HL-60/S4 (cell line): ENCODE data around the gene SPOCK3.

Experiments used
- in situ Hi-C: fragments of 300-500 bp; cut with MboI; formaldehyde crosslinking; loops from 2 replicates; pipeline ENCODE4 v1.14.3; 2022; ENCODE audit warnings: low sequenced_read_pairs

SPOCK3 gene

GRCh38 chr4:167049257-167049656 lies 185.0 kb downstream of the SPOCK3 start:
- in situ Hi-C loops = no loop called here

GRCh38 chr4:167041524-167041923 lies 192.8 kb downstream of the SPOCK3 start:
- in situ Hi-C loops = no loop called here

- in situ Hi-C loops = no loop called here
Measured at GRCh38 chr4:167035390-167035789, 198.9 kb downstream of the SPOCK3 start.

DNA sequence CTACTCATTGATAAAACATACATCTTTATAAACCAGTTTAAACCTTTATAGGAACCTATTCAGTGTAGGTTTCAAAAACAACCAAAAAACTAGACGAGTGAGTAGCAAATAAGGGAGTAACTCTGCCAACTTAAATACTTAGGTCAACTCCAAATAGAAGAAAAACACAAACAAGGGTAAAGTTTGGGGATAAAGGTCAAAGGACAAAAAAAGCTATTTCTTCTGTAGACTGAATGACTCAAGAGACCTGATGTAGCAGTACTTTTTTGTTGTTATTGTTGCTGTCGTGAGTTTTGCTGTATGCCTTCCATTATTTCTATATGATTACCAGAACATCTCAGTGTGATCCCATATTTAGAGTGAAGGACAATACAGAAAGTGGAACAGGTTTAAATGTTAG lies 199.3 kb downstream of the SPOCK3 start:
- in situ Hi-C loops = no loop called here

DNA sequence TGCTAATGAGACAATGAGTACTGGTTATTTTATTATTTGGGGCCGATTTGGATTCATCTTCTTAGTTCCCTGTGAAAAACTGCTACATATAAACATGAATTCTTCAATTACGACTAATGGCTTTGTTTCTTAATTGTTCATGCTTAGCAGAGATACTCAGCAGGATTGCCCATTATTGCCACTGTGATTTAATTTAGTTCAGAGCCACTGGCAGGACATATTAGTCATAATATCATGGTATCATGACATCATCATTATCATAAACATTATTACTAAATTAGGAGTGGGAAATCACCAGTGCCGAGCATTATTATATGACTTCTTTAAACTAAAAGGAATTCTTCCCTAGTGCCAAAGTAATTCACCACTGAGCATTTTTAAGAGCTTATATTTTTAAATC lies 201.4 kb downstream of the SPOCK3 start:
- in situ Hi-C loops = no loop called here

- in situ Hi-C loops = no loop called here
Measured at GRCh38 chr4:167031534-167032156, 202.6 kb downstream of the SPOCK3 start.

DNA sequence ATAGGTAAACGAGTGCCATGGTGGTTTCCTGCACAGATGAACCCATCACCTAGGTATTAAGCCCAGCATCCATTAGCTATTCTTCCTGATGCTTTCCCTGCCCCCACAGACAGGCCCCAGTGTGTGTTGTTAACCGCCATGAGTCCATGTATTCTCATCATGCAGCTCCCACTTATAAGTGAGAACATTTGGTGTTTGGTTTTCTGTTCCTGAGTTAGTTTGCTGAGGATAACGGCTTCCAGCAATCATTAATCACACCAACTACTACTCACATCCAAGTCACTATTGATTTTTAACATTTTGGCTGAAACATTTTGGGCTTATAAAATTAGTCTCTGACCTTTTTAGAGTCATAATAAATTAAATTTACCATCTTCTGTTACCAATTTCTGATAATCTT lies 205.3 kb downstream of the SPOCK3 start:
- in situ Hi-C loops = no loop called here

DNA sequence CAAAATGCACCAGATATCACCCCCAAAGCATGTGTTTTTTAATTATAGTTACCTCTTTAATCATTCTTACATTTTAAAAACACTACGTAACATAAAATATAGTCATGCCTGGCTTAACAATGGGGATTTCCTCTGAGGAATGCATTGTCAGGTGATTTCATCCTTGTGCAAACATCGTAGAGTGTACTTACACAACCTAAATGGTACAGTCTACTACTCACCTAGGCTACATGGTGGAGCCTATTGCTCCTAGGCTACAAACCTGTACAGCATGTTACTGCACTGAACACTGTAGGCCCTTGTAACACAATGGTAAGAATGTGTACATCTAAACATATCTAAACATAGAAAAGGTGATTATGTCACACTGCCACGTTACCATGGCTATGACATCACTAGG lies 208.6 kb downstream of the SPOCK3 start:
- in situ Hi-C loops = no loop called here

DNA sequence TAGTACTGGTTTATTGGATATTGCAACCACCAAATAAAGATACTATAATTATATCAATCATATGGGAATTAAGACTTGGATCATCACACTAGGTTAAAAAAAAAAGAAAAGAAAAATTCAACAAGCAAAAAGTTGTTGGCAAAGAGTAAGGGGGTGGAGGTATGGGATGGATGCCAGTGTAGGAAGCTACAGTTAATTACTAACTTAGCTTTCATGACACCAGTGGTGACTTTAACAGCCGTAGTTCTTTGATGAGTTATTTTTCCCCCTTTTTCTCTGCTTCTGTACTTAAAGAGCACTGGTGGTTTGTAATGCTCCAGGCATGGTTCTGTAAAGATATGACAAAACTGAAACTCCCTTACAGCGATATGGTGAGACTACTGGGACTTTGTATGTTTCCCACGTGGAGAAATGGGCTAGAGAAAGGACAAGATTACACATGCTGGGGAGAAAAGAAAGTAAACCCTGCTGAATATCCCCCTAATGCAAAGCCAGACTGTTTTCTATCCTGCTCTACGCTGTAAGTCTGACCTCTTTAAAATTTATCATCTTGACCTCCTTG lies 210.8 kb downstream of the SPOCK3 start:
- in situ Hi-C loops = no loop called here

DNA sequence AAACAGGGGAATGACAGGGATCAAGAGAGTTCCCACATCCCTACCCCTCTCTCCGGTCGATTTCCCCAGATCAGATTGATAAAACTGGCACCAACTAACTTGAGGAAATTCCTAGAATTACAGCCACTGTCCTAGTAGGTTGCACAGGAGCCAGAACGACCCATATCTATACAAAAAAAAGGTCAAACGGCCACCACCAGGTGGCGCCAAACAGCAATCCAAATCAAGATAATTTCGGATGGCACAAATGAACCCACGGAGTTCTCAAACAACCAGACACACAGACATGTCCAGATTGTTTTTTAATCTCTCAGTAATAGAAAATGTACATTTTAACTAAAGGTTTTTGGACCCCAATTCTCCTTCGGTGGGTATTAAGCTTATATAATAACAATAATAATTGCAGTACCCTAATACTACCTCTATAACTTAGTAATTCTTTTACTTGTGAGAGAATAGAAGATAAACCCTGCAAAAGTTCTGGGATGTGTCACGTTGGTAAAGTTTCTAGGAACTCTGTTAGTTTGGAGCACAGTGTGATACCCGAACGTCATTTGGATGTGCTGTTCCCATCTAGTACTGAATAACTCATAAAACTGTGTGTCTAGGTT lies 212.6 kb downstream of the SPOCK3 start:
- in situ Hi-C loops = no loop called here

- in situ Hi-C loops = no loop called here
Measured at GRCh38 chr4:167020410-167020809, 213.9 kb downstream of the SPOCK3 start.

- in situ Hi-C loops = no loop called here
Measured at GRCh38 chr4:167014944-167015343, 219.3 kb downstream of the SPOCK3 start.

DNA sequence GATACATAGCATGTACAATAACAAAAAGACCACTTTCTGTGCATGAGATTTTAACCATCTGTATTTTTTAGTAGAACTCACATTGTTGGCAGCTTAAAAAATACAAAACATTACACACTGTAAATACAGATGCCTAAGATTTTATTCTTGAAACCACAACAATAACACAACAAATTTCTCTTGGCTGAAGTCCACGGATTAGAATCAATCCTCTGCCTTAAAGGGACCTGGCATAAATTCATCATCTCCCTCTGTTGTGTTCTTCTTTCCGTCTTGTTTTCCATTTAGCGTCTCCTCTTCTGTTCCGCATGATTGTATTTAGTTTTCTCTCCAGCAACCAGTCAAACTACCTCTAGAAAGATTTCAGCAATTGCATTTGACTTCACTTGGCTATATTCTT lies 231.0 kb downstream of the SPOCK3 start:
- in situ Hi-C loops = no loop called here

- in situ Hi-C loops = no loop called here
Measured at GRCh38 chr4:167000141-167000852, 234.0 kb downstream of the SPOCK3 start.

DNA sequence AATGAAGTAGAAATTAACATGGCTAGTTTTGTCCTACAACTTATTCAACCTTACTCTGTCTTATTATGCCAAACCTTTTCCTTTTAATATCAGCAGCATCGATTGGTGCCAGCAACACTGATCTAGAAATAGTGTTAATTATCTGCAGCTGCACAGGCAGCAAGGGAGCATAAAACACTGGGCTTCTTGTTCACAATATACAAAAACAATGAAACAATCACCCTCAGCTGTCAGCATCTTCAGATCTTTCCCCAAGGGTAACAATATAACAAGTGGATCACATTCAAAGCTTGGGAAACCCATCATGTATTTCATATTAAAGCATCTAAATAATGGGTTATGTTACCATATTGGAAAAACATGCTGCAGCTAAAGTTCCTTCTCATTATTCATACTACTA lies 238.1 kb downstream of the SPOCK3 start:
- in situ Hi-C loops = no loop called here

GRCh38 chr4:166994686-166995085 lies 239.6 kb downstream of the SPOCK3 start:
- in situ Hi-C loops = no loop called here

DNA sequence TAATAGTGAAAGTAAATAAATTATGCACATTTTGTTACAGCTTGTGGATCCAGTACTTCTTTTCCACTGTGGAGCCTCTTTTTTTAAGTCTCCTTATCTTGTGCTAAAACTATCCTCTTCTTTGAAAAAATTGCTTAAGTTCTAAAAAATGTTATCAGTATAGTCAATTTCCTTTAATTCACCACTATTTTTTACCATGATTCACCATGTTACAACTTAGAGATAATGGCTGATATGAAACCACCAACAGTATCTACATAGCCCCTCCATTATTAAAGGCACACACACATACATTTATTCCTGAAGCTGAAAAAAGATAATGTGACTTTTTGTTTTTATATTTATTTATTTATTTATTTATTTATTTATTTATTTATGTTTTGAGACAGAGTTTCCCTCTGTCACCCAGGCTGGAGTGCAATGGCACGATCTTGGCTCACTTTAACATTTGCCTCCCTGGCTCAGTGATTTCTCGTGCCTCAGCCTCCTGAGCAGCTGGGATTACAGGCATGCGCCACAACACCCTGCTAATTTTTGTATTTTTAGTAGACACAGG lies 243.2 kb downstream of the SPOCK3 start:
- in situ Hi-C loops = no loop called here

GRCh38 chr4:166989886-166990285 lies 244.4 kb downstream of the SPOCK3 start:
- in situ Hi-C loops = no loop called here

GRCh38 chr4:166987026-166987425 lies 247.3 kb downstream of the SPOCK3 start:
- in situ Hi-C loops = no loop called here

DNA sequence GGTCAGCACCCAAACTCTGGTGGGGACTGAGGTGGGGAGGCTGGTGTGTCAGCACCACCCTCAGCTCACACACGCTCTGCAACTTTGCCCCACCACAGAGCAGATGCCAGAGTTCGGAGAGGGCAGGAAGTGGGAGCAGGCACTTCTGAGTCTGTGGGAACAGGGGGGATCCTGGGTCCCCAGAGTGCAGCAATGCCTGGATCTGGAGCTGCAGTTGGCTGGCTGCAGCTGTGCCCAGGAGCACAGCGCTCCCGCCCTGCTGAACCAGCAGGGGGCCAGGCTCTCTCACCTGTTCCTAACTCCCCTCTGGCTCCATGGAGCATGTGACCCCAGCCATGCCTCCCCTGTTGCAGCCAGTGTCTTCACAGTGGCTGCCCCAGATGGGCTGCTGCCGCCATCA lies 252.4 kb downstream of the SPOCK3 start:
- in situ Hi-C loops = no loop called here

- in situ Hi-C loops = no loop called here
Measured at GRCh38 chr4:166980419-166980818, 253.9 kb downstream of the SPOCK3 start.

DNA sequence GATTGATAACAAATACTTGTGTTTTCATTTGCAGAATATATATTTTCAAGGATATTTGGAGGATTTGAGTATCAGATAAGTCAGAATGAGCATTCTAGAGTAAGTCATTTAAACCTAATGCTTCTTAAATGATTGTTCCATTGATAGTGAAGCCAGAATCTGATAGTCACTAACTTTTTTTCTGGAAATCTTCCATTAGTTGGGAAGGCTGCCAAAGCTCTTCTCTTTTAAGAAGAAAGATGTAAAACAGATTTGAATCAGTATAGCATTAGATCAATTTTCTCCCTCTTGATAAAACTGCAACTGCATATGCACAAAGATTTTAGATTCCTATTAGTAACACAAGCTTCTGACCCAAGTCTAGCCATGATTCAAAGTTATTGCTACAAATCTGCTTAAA lies 256.7 kb downstream of the SPOCK3 start:
- in situ Hi-C loops = no loop called here
